ENCODE data around the gene TARBP1. TPM values are rescaled to one million over a fixed set of nuclear protein-coding genes. Genes with fewer than 3 reads are reported as not detected.
A peak's percentile ranks its signal among the peaks of the same experiment; 100 is the strongest.
"Not testable (repeated sequence)": the region's sequence is repeated elsewhere in the genome, so short reads cannot be mapped to it uniquely, and the experiment has no call there.

TARBP1 gene
- total RNA-seq, 2 experiments from 2014 or later: 30.0 to 49.8 TPM

DNA sequence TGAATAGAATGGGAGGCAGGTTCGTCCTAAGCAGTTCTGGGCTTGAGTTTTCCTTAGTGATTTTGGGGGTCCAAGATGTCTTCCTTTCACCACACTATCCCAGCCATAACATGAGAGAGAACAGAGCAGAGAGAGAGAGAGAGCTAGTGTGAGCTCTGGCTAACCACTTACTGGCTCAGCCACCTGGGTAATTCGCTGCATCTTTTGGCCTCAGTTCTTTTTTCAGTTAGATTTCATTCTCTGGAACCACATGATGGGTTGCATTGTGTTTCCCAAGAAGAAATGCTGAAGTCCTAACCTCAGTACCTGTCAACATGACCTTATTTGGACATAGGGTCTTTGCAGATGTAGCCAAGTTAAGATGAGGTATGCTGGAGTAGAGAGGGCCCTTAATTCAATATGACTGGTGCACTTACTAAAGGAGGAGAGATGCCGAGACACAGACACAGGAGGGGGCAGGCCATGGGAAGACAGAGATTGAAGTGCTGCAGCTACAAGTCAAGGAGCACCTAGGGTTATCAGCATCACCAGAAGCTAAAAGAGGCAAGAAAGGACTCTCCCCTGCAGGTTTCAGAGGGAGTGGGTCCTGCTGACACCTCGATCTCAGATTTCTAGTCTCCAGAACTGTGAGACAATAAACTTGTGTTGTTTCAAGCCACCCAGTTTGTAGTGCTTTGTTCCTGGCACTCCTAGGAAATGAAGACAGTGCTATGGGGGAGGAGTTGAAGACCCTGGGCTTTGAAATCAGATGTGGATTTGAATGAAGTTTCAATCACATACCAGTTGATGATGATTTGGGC, 26.2 kb upstream of the TARBP1 start:
- DNase-seq (ENCODE audit: low spot score): no peak
- Histone ChIP-seq H3K9me3 (ENCODE audit: low read length) (no peaks in the 10 kb centered on the region), H3K79me2 (ENCODE audit: insufficient read depth, low read depth, low read length) (no peaks in the 10 kb centered on the region), H3K27ac (ENCODE audit: low read depth, low read length, poor library complexity, severe bottlenecking) (no peak overlapping the region), H3K36me3 (ENCODE audit: insufficient read depth, low read length) (no peaks in the 10 kb centered on the region), H3K4me1 (ENCODE audit: insufficient read depth, low read length, poor library complexity, severe bottlenecking) (peaks cover 8% of the 10 kb centered on the region), H4K20me1 (ENCODE audit: insufficient read depth, low read length) (no peaks in the 10 kb centered on the region), H3K9me2 (ENCODE audit: insufficient read depth, low read length) (no peaks in the 10 kb centered on the region), H3K4me2 (ENCODE audit: low read length) (no peak overlapping the region), H2AFZ (ENCODE audit: low read length) (peak overlapping the region; percentile 42; the same call in 1 of the 2 replicates), H3K4me3 (ENCODE audit: low read depth, low read length, poor library complexity, severe bottlenecking) (no peak overlapping the region)
- TF ChIP-seq, protein P1, sequence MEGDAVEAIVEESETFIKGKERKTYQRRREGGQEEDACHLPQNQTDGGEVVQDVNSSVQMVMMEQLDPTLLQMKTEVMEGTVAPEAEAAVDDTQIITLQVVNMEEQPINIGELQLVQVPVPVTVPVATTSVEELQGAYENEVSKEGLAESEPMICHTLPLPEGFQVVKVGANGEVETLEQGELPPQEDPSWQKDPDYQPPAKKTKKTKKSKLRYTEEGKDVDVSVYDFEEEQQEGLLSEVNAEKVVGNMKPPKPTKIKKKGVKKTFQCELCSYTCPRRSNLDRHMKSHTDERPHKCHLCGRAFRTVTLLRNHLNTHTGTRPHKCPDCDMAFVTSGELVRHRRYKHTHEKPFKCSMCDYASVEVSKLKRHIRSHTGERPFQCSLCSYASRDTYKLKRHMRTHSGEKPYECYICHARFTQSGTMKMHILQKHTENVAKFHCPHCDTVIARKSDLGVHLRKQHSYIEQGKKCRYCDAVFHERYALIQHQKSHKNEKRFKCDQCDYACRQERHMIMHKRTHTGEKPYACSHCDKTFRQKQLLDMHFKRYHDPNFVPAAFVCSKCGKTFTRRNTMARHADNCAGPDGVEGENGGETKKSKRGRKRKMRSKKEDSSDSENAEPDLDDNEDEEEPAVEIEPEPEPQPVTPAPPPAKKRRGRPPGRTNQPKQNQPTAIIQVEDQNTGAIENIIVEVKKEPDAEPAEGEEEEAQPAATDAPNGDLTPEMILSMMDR (conservative IDR thresholded peaks at IDR 0.05; ENCODE audit: low read length): no peak
- no peak for TF ChIP-seq EZH2phosphoT487 (IDR thresholded peaks at IDR 0.05; ENCODE audit: borderline replicate concordance, low read depth, low read length)
- BruUV-seq (replicated peaks): no TSS peak
- intact Hi-C loops (cut with micrococcal nuclease; ENCODE audit: unreplicated experiment): no loop called here
- POLR2A ChIA-PET: interaction anchor here (0.8 to 2.1 kb wide), 5 partner anchors 9 to 530 kb away, joined by 3 to 7 read pairs (median 5); no protein-coding TSS in a partner anchor
- CTCF ChIA-PET (ENCODE audit: unreplicated experiment): interaction anchor here (0.6 to 1.0 kb wide), 2 partner anchors 16 to 258 kb away, joined by 3 read pairs; no protein-coding TSS in a partner anchor

DNA sequence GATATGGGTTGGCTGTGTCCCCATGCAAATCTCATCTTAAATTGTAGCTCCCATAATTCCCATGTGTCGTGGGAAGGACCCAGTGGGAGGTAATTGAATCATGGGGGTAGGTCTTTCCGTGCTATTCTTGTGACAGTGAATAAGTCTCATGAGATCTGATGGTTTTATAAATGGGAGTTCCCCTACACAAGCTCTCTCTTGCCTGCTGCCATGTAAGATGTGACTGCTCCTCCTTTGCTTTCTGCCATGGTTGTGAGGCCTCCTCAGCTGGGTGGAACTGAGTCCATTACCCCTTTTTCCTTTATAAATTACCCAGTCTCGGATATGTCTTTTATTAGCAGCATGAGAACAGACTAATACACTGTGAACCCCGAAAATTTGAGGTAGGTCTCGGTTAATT, 25.3 kb upstream of the TARBP1 start:
- H2AFZ ChIP-seq (ENCODE audit: low read length); H3K4me3 ChIP-seq (ENCODE audit: low read depth, low read length, poor library complexity, severe bottlenecking); BruUV-seq (replicated peaks); H3K4me2 ChIP-seq (ENCODE audit: low read length); H3K79me2 ChIP-seq (ENCODE audit: insufficient read depth, low read depth, low read length); H3K36me3 ChIP-seq (ENCODE audit: insufficient read depth, low read length); H3K9me2 ChIP-seq (ENCODE audit: insufficient read depth, low read length); intact Hi-C loops (cut with micrococcal nuclease; ENCODE audit: unreplicated experiment); H3K27ac ChIP-seq (ENCODE audit: low read depth, low read length, poor library complexity, severe bottlenecking); H4K20me1 ChIP-seq (ENCODE audit: insufficient read depth, low read length); DNase-seq (ENCODE audit: low spot score); H3K9me3 ChIP-seq (ENCODE audit: low read length): not testable (repeated sequence)
- POLR2A ChIA-PET: interaction anchor here (0.7 to 1.7 kb wide), 11 partner anchors 9 to 470 kb away, joined by 3 to 10 read pairs (median 3); no protein-coding TSS in a partner anchor
- H3K4me1 ChIP-seq (ENCODE audit: insufficient read depth, low read length, poor library complexity, severe bottlenecking): peaks cover 17% of the 10 kb centered on the region
- CTCF ChIA-PET (ENCODE audit: unreplicated experiment): interaction anchor here (1.1 kb wide), 1 partner anchor 15 kb away, joined by 3 read pairs; no protein-coding TSS in a partner anchor

DNA sequence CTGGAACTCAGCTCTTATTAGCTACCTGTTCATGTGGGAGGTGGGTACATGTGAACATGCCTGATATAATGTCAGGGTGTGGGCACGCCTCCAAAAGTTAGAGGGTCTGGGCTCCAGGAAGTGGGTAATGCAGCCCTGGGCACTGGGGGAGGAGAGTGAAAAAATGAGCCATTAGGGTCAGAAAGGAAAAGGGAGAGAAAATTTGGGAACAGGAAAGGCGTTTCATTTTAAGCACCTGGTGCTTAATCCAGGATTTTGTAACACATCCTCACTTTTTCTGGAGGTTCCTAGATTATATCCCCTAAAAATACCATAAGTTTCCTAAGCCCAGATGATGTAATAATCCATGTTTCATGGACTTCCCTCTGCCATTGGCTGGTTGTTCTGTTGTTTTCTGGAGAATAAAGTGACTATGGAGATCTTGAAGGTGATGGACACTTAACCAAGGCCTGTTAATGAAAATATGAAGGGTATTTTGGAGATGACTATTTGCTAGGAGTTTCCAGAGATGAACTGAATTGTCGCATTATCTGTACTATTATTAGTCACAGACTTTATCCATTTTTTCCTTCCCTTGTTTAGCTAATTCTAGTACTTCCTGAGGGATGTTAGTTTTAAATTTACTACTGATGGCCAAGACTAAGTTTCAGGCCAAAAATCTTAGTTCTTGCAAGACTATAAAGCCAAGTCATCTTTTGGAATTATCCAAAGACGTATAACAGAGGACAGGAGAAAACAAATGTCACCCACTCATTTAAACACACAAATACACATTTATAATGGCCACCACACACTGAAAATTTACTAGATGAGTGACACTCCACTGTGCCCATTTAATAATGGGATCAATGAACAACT, 24.4 kb upstream of the TARBP1 start:
- Histone ChIP-seq H3K79me2 (ENCODE audit: insufficient read depth, low read depth, low read length) (no peaks in the 10 kb centered on the region), H3K4me1 (ENCODE audit: insufficient read depth, low read length, poor library complexity, severe bottlenecking) (peaks cover 25% of the 10 kb centered on the region), H3K9me2 (ENCODE audit: insufficient read depth, low read length) (no peaks in the 10 kb centered on the region), H3K4me3 (ENCODE audit: low read depth, low read length, poor library complexity, severe bottlenecking) (no peak overlapping the region), H3K36me3 (ENCODE audit: insufficient read depth, low read length) (no peaks in the 10 kb centered on the region), H3K9me3 (ENCODE audit: low read length) (no peaks in the 10 kb centered on the region), H3K4me2 (ENCODE audit: low read length) (no peak overlapping the region), H3K27ac (ENCODE audit: low read depth, low read length, poor library complexity, severe bottlenecking) (no peak overlapping the region), H2AFZ (ENCODE audit: low read length) (no peak overlapping the region), H4K20me1 (ENCODE audit: insufficient read depth, low read length) (no peaks in the 10 kb centered on the region)
- CTCF ChIA-PET (ENCODE audit: unreplicated experiment): interaction anchor here (1.1 kb wide), 1 partner anchor 15 kb away, joined by 3 read pairs; no protein-coding TSS in a partner anchor
- intact Hi-C loops (cut with micrococcal nuclease; ENCODE audit: unreplicated experiment): no loop called here
- no TSS peak for BruUV-seq (replicated peaks)
- TF ChIP-seq EZH2phosphoT487 (IDR thresholded peaks at IDR 0.05; ENCODE audit: borderline replicate concordance, low read depth, low read length): no peak
- TF ChIP-seq, protein P1 (conservative IDR thresholded peaks at IDR 0.05; ENCODE audit: low read length): no peak
- DNase-seq (ENCODE audit: low spot score): no peak
- POLR2A ChIA-PET: interaction anchor here (0.5 to 1.7 kb wide), 12 partner anchors 8 to 841 kb away, joined by 3 to 10 read pairs (median 4); no protein-coding TSS in a partner anchor

All from OCI-LY7 (cell line).